HEK293 (cell line): ENCODE measurements around the gene WDR64.

Experiments
- CTCF ChIP-seq: fragments of 450-650 bp; formaldehyde crosslinking; IDR thresholded peaks from 2 replicates; pipeline ENCODE4 v1.5.1; 2016; ENCODE audit warnings: missing biosample characterization, missing genetic modification characterization
- PRDM4 ChIP-seq: fragments of 450-650 bp; formaldehyde crosslinking; IDR thresholded peaks from 2 replicates; pipeline ENCODE4 v1.5.1; 2017; ENCODE audit warnings: missing biosample characterization, missing genetic modification characterization
- ZNF184 ChIP-seq: fragments of 450-650 bp; IDR thresholded peaks from 2 replicates; pipeline ENCODE4 v1.5.1; 2018; ENCODE audit warnings: missing biosample characterization, mild to moderate bottlenecking, missing genetic modification characterization
- ZNF362 ChIP-seq: fragments of 450-650 bp; formaldehyde crosslinking; IDR thresholded peaks from 2 replicates; pipeline ENCODE4 v1.5.1; 2016; ENCODE audit warnings: missing biosample characterization, missing genetic modification characterization
- ZNF416 ChIP-seq: fragments of 450-650 bp; formaldehyde crosslinking; IDR thresholded peaks from 2 replicates; pipeline ENCODE4 v1.5.1; 2016; ENCODE audit warnings: missing biosample characterization, missing genetic modification characterization
- ZNF561 ChIP-seq: fragments of 450-650 bp; IDR thresholded peaks from 2 replicates; pipeline ENCODE4 v1.5.1; 2018; ENCODE audit warnings: missing biosample characterization, missing genetic modification characterization, borderline replicate concordance
- ZNF768 ChIP-seq: fragments of 450-650 bp; formaldehyde crosslinking; IDR thresholded peaks from 2 replicates; pipeline ENCODE4 v1.5.1; 2018; ENCODE audit warnings: missing biosample characterization, mild to moderate bottlenecking, missing genetic modification characterization

GRCh38 chr1:241666419-241666818 lies 14.3 kb downstream of the WDR64 start:
- TF ChIP-seq CTCF (tag by site-specific recombination) (no peak), ZNF561 (tag by site-specific recombination) (no peak), ZNF362 (tag by site-specific recombination) (no peak), ZNF416 (tag by site-specific recombination) (no peak), PRDM4 (tag by site-specific recombination) (no peak), ZNF184 (no peak), ZNF768 (no peak)
